SHP77 (cell line): ENCODE results near the gene RHBDL2.
"Not testable (repeated sequence)": the region's sequence is repeated elsewhere in the genome, so short reads cannot be mapped to it uniquely, and the experiment has no call there.

ENCODE experiments used
- DNase-seq, 2 experiments: peaks; one replicate each; lab custom pipeline; 2025; lab: John Stamatoyannopoulos, UW

Gene RHBDL2

DNA sequence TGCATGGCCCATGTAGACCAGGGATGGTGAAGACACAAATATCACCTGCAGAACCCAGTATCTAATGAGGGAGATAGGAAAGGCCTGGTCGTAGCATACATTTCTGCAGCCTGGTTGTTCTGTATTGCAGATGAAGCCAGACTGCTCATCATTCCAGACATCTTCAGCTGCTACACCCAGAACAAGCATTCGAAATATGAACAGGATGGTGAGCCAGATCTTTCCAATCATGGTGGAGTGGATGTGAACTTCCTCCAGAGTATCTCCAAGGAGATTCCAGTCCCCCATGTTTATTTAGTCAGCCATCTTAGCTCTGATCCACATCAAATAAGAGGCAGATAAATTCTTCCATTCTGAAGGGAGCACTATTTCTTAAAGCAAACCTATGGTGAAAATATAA is 65.8 kb downstream of the RHBDL2 start:
- no peak for DNase-seq

DNA sequence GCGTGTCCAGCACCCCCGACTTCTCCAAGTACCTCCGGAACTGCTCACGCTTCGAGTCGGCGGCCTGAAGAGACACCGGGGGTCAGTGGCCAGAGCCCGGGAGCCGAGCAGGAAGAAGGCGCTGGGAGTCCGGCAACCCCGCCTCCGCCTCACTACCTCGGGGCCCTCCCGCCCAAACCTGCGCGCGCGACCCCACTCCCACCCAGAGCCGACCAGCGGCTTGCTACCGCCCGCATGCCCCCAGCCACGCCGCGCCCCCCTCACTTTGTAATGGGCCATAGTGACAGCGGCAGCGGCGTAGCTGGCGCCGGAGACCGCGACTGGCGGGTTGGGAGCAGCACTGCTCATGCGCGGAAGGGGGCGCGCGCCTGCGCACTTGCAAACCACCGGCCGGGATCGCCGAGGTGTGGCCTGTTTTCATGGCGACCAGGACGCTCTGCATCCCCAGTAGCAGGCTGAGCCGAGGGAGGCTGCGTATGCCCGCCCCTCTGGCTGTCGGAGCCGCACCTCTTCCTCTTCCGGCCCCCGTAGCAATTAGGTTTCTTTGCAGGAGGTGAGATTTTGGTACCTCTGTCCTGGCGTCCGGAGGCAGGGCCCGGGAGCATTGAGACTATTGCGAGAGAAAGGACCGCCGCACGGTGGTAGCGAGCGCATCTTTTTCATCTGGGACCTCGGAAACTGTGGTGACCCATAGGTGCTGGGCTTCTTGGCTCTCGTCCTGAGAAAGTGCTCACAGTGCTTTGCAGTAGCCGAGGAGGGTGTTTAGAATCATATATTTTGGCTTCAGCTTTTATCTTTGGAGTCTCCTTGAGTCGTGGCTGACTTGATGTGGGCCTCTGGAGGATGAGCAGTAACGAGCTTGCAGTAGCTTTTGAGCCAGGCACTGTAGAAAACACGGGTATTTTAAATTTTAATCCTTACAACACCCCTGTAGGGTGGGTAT is 68.3 kb downstream of the RHBDL2 start, which contains the start of gene MYCBP:
TSS of gene MYCBP (minus strand) at position 322 of the 943 bp plus-strand sequence. CDS start at position 279, 43 bp downstream.
- DNase-seq = peak; percentile 89 to 92

DNA sequence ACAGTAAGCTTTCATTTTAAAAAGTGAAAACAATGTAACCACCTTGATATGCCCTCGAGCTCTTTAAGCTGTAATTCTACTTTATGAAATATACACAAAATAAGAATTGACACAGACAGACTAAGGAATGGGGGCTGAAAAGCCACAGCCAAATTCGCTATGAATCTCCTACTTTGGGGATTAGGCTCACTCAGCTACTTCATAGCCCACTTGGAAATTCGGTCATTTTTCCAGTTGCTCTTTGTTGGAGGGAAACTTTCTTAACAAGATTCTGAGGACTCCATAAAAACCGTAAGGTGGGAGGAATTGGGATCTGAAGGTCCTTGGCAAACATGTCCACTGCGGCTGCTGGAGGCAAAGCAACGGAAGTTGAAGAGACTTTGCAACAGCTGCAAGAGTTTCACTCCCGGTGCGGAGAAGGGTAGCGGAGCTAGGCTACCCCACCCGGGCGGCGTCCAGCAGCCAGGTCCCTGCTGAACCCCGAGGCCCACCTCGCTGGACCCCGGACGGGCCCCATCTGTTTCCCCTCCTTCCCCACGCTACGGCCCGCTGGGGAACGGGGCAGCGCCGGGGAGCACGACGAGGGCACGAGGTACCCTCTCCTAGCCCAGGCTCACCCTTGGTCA is 69.1 kb downstream of the RHBDL2 start:
- DNase-seq = no peak

DNA sequence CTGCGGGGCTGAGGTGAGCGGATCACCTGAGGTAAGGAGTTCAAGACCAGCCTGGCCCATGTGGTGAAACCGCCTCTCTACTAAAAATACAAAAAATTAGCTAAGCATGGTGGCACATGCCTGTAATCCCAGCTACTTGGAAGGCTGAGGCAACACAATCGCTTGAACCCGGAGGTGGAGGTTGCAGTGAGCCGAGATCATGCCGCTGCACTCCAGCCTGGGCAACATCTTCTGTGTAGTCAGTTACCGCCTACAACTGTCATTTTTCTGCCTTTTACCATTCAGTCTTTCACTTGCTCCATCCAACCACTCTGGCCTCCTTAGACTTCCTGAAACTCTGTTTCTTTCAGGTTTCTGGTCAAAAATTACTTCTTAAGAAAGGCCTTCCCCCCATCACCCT is 70.6 kb downstream of the RHBDL2 start:
- DNase-seq = no peak

DNA sequence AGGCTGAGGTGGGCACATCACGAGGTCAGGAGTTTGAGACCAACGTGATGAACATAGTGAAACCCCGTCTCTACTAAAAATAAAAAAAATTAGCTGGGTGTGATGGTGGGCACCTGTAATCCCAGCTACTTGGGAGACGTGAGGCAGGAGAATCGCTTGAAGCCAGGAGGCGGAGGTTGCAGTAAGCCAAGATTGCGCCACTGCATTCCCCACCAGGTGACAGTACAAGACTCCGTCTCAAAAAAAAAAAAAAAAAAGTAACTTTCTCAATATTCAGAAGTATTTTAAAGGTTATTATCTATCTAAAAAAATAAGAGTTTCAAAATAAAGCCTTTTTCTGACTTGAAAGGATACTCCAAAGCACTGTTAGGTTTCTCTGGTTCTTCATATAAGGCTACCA is 74.4 kb downstream of the RHBDL2 start:
- DNase-seq = no peak

DNA sequence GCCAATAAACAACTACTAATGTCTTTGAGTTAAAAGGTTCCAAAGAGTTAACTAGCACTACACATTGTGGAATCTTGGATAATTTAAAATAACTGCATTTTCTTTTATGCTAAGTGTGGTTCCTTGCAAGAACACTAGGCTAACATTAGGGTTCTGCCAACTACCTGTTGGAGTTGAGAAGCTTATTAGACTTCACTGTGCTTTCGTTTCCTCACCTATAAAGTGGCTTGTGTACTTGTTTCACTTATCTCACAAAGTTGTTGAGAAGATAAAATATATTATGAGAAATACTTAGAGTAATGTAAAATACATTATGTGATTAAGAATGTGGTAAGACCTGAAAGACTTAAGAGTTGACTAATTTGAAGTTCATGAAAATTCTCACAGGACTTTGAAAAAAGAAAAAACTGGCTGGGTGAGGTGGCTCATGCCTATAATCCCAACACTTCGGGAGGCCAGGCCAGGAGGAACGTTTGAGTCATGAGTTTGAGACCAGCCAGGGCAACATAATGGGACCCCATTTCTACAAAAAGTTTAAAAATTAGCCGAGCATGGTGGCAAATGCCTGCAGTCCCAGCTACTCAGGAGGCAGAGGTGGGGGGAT is 76.4 kb downstream of the RHBDL2 start:
- DNase-seq = no peak

DNA sequence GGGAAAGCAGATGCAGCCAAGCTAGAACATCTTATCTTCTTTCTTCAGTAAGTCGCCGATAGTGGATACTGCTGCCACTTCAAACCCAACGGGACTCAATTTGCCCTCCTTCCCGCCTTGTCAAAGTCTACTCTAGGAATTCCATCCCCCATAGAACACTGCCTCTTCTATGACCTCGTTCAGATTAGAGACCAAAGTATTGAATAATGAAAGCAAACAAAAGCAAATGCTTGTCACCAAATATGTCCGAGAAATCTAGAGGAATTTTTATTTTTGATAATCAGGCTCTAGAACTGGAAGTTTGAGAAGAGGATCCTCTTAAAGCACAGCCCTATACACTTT is 81.2 kb downstream of the RHBDL2 start:
- no peak for DNase-seq

DNA sequence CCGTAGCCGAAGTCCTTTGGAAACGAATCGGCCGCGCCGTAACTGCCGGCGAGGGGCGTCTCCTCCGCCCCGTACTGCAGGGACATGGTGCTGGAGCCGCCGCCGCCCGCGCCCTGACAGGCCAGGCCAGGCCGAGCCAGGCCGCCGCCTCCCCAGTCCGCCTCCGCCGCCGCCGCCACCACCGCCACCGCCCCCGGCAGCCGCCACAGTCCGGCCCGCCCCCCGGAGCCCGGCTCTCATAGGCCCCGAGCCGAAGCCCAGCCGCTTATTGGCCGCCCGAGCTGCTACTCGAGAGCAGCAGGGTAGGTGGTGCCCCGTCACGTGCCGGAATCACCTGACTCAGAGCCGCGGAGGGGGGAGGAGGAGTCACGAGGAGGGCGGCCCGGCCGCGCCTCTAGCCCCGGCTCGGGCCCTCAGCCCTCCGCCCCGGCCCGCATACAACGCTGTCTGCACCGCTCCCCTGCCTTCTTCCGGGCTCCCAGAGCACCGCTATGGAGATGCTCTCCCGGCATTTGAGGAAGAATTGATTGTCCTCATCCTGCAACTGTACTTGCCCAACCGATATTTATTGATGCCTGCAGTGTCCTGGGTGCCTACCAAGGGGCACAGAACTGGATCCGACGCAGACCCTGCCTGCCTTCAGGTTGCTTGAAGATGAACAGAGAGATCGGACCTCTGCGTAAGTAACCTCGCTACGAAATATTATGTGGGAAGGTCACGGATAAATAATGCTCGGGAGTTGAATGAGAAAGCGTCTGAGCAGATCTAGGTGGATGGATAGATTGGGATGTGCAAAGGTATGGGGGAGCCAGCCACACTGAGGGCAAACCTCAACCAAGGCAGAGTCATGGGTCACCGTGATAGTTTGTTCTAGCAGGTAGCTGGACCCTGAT is 81.8 kb downstream of the RHBDL2 start, which contains the start of gene RRAGC:
TSS of gene RRAGC (minus strand) at position 212 of the 893 bp plus-strand sequence. CDS start at position 86, 126 bp downstream.
- DNase-seq = peak; percentile 94 to 97

DNA sequence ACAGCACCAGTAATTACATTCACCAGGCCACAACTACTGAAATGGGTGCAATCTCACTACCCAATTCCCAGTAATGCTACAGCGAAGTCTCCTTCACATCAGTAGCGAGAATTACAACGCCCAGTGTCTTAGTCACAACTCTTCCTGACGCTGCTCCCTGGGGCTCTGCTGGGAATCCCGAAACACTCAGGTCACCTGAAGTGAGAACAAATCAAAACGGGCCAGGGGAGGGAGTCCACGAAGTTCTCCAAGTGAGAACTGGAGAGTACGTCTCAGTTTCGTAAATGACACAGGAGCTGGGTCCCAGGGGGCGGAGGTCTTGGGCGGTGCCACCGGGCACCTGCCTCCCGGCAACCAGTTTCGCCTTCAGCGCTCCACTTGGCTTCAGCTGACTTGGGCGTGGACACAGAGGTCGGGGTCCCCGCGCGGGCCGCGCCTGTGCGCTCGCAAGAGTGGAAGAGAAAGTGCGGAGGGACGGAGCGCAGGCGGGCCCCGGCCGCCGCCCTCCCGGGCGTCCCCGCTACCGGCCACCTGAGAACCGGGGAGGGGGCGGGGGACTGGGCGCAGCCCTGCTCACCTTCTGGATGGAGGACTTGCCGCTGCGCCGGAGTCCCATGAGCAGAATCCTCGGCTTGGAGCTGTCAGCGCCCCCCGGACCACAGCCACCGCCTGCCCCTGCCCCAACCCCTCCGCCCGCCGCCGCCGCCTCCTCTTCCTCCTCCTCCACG is 82.6 kb downstream of the RHBDL2 start:
- DNase-seq = peak in 1 of 2 experiments; percentile 12

DNA sequence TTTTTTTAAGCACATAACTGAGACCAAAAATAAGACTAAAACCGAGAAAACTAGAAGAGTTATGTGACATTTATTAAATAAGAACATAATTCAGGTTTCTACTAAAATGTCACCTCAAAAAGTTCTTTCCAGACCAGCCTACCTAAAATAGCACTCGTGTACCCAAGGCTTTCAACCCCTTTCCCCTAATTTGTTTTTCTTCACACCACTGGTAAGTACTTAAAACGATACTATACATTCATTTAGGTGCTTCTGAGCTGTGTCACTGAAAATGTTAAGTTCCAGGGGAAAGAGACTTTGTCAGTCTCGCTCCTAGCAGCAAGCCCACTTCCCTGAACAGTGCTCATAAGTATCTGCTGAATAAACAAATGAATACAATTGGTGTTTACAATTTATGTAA is 88.8 kb downstream of the RHBDL2 start:
- no peak for DNase-seq

DNA sequence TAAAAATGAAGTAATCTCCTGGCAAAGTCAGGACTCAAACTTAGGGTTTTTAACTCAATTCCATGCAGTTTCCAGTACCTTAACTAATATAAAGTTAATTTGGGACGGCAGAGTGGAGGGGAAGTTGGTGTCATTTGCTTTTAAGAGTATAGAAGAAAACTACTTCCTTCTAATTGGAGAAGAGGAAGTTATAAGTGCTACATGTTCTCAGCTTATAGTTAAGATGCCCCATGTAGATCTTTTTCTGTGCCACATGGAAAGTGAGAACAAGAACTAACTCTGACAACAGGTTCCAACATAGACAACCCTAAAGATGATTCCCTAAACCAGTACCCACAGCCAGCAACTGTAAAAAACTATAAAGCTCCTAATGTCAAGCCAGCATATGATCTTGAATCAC is 93.6 kb downstream of the RHBDL2 start:
- no peak for DNase-seq

DNA sequence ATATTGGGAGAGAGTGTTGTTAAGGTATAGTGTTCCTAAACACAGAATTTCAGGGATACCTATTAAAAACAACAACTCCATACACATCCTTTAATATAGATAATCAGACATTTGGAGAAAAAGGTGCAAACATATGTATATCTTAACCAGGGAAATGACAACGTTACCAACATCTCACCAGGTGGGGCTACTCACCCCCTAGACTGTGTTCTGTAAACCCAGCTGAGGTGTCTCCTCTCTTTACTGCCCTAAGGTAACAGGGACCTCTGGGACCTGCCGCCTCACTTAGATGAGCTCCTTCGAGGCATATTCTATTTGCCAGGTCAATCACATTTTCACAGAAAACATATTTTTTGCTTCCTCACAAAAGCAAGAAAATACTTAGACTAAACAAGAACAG is 95.4 kb downstream of the RHBDL2 start:
- no peak for DNase-seq

DNA sequence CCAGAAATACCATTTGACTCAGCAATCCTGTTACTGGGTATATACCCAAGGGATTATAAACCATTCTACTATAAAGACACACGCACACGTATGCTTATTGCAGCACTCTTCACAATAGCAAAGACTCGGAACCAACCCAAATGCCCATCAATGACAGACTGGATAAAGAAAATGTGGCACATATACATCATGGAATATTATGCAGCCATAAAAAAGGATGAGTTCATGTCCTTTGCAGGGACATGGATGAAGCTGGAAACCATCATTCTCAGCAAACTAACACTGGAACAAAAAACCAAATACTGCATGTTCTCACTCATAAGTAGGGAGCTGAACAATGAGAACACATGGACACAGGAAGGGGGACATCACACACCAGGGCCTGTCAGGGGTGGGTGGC is 96.5 kb downstream of the RHBDL2 start:
- not testable (repeated sequence) for DNase-seq

DNA sequence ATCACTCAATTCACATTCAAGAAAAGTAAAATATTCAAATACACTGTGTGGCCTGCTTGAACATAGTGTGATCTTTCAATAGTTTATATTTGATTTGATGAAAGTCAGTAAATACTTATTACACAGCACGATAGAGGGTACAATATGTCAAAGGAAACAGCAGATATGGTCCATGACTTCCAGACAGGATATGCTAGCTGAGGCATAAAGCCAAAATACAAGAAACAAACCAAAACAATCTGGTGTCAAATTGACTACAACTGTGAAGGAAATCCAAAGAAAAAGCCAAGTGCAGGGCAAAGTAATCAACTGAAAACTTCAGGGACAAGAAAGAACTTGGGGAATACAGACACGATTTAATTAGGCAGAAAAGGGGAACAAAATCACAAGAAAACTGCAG is 101.3 kb downstream of the RHBDL2 start:
- DNase-seq = no peak

DNA sequence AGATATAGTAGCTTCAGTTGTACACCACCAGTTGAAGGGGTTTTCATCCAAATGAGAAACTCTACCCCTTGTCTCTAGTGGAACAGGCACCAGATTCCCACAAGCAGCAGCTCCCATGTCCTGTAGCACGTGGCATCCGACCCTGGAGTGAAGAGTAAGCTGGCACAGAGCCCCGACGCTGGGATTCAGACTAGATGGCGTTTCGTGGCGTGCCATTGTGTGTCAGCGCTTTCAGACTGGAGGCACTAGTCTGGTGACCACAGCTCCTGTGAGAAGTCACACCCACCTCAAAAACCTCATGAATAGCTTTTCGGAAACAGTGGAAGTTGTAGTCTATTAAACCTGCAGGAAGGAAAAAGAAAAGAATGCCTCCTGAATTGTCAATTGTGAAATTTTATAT is 102.3 kb downstream of the RHBDL2 start:
- DNase-seq = no peak

DNA sequence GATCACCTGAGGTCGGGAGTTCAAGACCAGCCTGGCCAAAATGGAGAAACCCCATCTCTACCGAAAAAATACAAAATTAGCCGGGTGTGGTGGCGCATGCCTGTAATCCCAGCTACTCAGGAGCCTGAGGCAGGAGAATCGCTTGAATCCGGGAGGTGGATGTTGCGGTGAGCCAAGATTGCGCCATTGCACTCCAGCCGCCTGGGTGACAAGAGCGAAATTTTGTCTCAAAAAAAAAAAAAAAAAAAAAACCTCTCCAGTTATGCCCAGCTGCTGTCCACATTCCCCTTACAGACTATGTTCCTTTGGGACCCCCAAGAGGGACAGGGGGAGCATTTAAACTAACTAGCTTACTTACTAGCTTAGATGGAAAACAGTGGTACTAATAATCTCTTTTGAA is 105.3 kb downstream of the RHBDL2 start:
- not testable (repeated sequence) for DNase-seq
